ENCODE results near the gene EMSY.

DNA sequence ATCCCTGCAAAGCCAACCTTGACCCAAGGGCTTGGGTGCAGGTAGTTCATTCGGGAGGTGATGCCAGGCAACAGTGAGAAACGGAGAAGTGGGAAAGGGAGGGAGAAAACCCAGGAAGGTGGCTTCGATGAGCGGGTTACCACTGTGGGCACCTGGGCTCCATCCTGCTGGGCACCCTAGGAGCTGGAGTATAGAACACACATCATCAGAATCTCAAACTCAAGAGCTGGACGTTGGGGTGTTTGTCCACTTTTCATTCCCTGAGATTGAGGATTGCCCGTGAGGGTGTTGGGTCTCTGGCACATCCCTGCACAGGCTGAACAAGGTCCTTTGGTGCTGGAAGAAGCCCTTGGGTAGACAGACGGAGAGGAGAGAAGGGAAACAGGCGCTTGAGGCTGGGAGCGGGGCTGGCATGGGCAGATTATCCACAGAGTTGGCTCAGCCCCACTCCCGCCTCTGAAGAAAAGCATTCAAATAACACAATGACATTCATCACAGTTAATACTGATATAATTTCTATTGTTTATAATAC is 155.4 kb downstream of the EMSY start:
- TF ChIP-seq CTCF (IDR thresholded peaks at IDR 0.05) (no peak), POLR2A (IDR thresholded peaks at IDR 0.05) (no peak), POLR2AphosphoS5 (IDR thresholded peaks at IDR 0.05) (no peak)
